GM10248 (cell line): Measurements from ENCODE around the gene DLX5.

Experiments
- CTCF ChIA-PET: fragments of 300-600 bp; sonication (Branson Sonifier 250); formaldehyde crosslinking; extraction: SDS; loops from one replicate; lab custom pipeline; 2021; ENCODE audit warnings: antibody characterized with exemption; lab: Yijun Ruan, JAX
- POLR2A ChIA-PET: fragments of 350-650 bp; sonication (Branson Sonifier 250); formaldehyde crosslinking; extraction: SDS; loops from one replicate; lab custom pipeline; 2020; ENCODE audit warnings: antibody characterized with exemption; lab: Yijun Ruan, JAX
- DNase-seq: peaks from one replicate; pipeline ENCODE4 v3.0.0; 2012; ENCODE audit errors: extremely low spot score
- TF ChIP-seq, protein P1 (sequence below): IDR thresholded peaks from 2 replicates; pipeline ENCODE4 v1.5.1; 2012; ENCODE audit warnings: mild to moderate bottlenecking, low read depth; ENCODE audit errors: extremely low read depth, missing control alignments, control extremely low read depth

Gene DLX5

GRCh38 chr7:97002555-97003261 is 21.9 kb downstream of the DLX5 start:
- DNase-seq: no peak
- ChIA-PET POLR2A (no interaction called here), CTCF (interaction anchor here (1.2 kb wide), 1 partner anchor 25 kb away, joined by 4 read pairs; no protein-coding TSS in a partner anchor)
- TF ChIP-seq, protein P1, sequence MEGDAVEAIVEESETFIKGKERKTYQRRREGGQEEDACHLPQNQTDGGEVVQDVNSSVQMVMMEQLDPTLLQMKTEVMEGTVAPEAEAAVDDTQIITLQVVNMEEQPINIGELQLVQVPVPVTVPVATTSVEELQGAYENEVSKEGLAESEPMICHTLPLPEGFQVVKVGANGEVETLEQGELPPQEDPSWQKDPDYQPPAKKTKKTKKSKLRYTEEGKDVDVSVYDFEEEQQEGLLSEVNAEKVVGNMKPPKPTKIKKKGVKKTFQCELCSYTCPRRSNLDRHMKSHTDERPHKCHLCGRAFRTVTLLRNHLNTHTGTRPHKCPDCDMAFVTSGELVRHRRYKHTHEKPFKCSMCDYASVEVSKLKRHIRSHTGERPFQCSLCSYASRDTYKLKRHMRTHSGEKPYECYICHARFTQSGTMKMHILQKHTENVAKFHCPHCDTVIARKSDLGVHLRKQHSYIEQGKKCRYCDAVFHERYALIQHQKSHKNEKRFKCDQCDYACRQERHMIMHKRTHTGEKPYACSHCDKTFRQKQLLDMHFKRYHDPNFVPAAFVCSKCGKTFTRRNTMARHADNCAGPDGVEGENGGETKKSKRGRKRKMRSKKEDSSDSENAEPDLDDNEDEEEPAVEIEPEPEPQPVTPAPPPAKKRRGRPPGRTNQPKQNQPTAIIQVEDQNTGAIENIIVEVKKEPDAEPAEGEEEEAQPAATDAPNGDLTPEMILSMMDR: no peak

- TF ChIP-seq, protein P1: no peak
- CTCF ChIA-PET: interaction anchor here (2.9 kb wide), 1 partner anchor 25 kb away, joined by 11 read pairs; no protein-coding TSS in a partner anchor
- POLR2A ChIA-PET: no interaction called here
- DNase-seq: no peak
These were observed 22.7 kb downstream of the DLX5 start for GRCh38 chr7:97001656-97002554.

DNA sequence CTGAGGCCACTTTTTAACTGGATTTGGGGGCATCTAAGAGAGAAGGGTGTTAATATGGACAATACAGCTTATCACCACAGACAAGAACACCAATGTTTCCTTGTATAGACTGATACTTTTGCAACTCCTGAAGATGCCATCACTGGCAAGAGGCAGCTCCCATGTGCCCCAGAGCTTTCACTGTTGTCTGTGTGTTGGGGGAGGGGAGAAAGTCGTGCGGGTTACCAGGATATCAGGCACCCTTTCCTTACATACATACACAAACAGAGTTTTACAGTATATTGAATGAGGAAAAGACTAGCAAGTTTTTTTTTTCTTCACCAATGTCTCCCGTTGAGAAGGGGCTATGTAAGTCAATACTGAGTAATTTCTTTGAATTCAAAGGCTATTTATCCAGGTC is 23.4 kb downstream of the DLX5 start:
- POLR2A ChIA-PET: no interaction called here
- CTCF ChIA-PET: interaction anchor here (2.9 kb wide), 1 partner anchor 26 kb away, joined by 11 read pairs; no protein-coding TSS in a partner anchor
- TF ChIP-seq, protein P1: no peak
- DNase-seq: no peak

- TF ChIP-seq, protein P1: no peak
- ChIA-PET CTCF (interaction anchor here (2.9 kb wide), 1 partner anchor 28 kb away, joined by 11 read pairs; no protein-coding TSS in a partner anchor), POLR2A (no interaction called here)
- DNase-seq: no peak
These were observed 25.9 kb downstream of the DLX5 start for GRCh38 chr7:96998744-96999143.

GRCh38 chr7:96998333-96998732 is 26.3 kb downstream of the DLX5 start:
- TF ChIP-seq, protein P1: no peak
- ChIA-PET CTCF (no interaction called here), POLR2A (no interaction called here)
- DNase-seq: no peak

DNA sequence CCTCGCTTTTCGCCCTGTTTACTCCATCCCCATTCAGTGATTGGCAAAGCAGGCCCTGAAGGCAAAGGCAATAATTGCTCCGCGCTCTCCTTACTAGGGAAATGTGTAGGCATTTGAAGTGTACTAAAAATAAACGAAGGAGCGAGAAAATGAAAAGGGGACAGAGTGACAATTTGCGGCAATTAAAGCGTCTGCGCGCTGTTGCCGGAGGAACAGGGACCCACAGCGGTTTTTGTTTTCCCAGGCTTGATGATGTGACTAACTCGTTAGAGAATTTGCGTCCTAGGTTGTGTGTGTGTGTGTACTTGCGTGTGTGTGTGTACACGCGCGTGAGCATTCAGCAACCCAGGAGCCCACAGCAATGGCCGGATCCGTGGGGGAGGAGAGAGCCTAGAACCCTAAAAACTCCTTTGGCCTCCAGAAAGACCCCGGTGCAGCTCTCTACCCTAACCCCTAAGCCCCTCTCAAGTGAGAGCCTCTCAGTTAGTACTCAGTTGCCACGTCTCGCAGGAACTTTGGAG is 27.1 kb downstream of the DLX5 start:
- ChIA-PET POLR2A (no interaction called here), CTCF (no interaction called here)
- TF ChIP-seq, protein P1: no peak
- DNase-seq: no peak
